Erythroblast (primary cell): ENCODE data around the gene WSCD2.

Experiments
- GATA1 ChIP-seq: IDR thresholded peaks from 2 replicates; pipeline ENCODE4 v1.6.1; 2011; ENCODE audit warnings: low read depth, mild to moderate bottlenecking, control low read depth, low read length, moderate library complexity
- POLR2A ChIP-seq: IDR thresholded peaks from 2 replicates; pipeline ENCODE4 v1.6.1; 2011; ENCODE audit warnings: mild to moderate bottlenecking, low read length

GRCh38 chr12:108167974-108168373 is 38.9 kb downstream of the WSCD2 start:
- no peak for TF ChIP-seq POLR2A
- no peak for TF ChIP-seq GATA1
